Myometrial cell (primary cell): ENCODE measurements around the gene ANKUB1. TPM values are rescaled to one million over a fixed set of nuclear protein-coding genes. Genes with fewer than 3 reads are reported as not detected.

ENCODE experiments used
- total RNA-seq: library from RNA; depleted of rRNA; stranded (reverse); fragments of >200 nt; gene quantifications from 2 replicates; pipeline ENCODE4 v1.2.3, GENCODE V29; 2015

The ANKUB1 gene, protein sequence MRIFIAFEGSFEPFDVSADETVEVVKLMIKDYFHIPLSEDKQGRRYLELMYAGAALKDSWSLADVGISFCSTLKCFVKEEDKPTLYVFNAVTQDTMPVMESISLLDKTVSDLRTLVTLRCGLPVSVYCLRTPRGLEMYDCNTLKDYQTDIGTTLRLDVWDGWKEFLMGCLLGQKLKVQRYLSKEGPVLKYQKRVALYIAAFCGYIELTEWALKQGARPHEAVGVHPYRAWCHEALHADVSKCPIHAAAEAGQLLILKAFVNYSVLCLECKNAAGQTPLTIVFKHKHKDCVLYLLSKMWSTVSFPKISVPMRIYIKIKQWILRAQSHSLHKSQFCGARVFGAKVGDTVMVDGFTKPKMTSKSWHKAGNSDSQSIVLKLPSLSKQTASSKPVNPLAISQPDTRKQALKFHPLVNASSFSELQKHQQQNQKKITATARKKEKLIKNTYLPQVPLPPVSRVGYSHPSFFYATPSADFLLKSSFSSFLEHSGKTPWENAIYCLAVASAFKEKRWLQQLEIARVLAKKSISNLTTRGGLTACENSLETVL
- not detected in 2 replicates for total RNA-seq

GRCh38 chr3:149792452-149793270, at the start of gene ANKUB1:
Gene ANKUB1, minus strand, starts transcription at chr3:149792554. Its CDS starts 188 bp downstream, at chr3:149792366.

GRCh38 chr3:149812606-149813366, 20.4 kb upstream of the ANKUB1 start, which contains the start of gene RNF13:
Gene RNF13, plus strand, starts transcription at chr3:149813215. Its CDS starts 32,812 bp downstream, at chr3:149846027.

DNA sequence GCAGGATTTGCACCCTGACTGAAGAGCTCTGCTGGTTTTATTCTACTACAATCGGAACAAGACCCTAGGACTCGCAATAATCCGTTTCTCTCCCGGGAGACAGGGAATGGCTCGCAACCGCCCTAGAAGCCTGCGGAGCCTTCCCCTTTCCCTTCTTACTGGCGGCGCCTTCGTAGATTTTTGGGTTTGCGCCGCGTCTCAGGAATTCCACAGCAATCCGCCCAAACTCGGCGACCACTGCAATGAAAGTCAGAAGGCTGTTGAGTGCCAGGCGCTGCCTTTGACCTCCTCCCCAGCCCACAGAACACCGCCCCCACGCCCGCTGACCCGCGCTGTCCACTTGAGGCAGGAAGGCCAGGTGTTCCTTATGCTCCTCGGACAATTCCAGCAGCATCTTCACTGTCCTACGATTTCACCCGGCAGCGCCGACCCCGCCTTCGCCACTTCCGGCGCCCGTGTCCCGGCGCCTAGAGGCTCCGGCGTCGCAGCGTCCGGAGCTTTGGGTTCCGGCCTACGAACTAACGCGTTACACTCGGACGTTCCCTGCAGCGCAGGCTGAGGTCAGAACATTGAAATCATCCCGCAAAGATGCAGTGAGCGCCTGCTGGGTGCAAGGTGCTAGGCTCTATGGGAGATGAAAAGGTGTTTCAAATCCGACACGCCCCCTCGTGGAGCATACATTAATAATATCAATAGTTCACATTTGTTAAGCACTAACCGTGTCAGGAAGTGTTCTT, 40.1 kb downstream of the ANKUB1 start, which contains the start of gene COMMD2:
Gene COMMD2 (minus strand): TSS at position 439 of the 737 bp plus-strand sequence. CDS start 45 bp downstream, at position 394.

Other genes with a start within 250 kb of the ANKUB1 start
- gene WWTR1, start 134.5 kb downstream of the ANKUB1 start, total RNA-seq, result 32.1 and 32.3 TPM in 2 replicates
- gene COMMD2, start 40.1 kb downstream of the ANKUB1 start, total RNA-seq, result 19.8 and 23.9 TPM in 2 replicates
- gene RNF13, start 20.7 kb upstream of the ANKUB1 start, total RNA-seq, result 38.8 and 43.0 TPM in 2 replicates
- gene PFN2, start 178.3 kb upstream of the ANKUB1 start, total RNA-seq, result 200 and 229 TPM in 2 replicates